ENCODE results near the gene NR6A1. TPM values are rescaled to one million over a fixed set of nuclear protein-coding genes. Genes with fewer than 3 reads are reported as not detected.

NR6A1 gene
- total and polyA plus RNA-seq, 2 of the 13 experiments (the other 11 are each of a cell fraction or from before 2014, with no cell fraction given), result 28.1 to 31.5 TPM

GRCh38 chr9:124567362-124567761 is 203.7 kb downstream of the NR6A1 start (continued):
- TF ChIP-seq, protein P1, sequence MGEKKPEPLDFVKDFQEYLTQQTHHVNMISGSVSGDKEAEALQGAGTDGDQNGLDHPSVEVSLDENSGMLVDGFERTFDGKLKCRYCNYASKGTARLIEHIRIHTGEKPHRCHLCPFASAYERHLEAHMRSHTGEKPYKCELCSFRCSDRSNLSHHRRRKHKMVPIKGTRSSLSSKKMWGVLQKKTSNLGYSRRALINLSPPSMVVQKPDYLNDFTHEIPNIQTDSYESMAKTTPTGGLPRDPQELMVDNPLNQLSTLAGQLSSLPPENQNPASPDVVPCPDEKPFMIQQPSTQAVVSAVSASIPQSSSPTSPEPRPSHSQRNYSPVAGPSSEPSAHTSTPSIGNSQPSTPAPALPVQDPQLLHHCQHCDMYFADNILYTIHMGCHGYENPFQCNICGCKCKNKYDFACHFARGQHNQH (CRISPR knock-in tag; IDR thresholded peaks at IDR 0.05), result peak; percentile 34; the same call in 1 of the 2 replicates
- TF ChIP-seq FOXA3 (CRISPR knock-in tag; IDR thresholded peaks at IDR 0.05), result peak; percentile 54
- no peak for TF ChIP-seq DMTF1 (CRISPR knock-in tag; IDR thresholded peaks at IDR 0.05)
- TF ChIP-seq SOX5 (CRISPR knock-in tag; IDR thresholded peaks at IDR 0.05; ENCODE audit: borderline replicate concordance), result peak; percentile 94; the same call in 1 of the 2 replicates
- TF ChIP-seq ADNP (CRISPR knock-in tag; IDR thresholded peaks at IDR 0.05), result 0 out of 2 replicates have a peak, but pooled peaks have one; percentile 60
- TF ChIP-seq, protein P2, sequence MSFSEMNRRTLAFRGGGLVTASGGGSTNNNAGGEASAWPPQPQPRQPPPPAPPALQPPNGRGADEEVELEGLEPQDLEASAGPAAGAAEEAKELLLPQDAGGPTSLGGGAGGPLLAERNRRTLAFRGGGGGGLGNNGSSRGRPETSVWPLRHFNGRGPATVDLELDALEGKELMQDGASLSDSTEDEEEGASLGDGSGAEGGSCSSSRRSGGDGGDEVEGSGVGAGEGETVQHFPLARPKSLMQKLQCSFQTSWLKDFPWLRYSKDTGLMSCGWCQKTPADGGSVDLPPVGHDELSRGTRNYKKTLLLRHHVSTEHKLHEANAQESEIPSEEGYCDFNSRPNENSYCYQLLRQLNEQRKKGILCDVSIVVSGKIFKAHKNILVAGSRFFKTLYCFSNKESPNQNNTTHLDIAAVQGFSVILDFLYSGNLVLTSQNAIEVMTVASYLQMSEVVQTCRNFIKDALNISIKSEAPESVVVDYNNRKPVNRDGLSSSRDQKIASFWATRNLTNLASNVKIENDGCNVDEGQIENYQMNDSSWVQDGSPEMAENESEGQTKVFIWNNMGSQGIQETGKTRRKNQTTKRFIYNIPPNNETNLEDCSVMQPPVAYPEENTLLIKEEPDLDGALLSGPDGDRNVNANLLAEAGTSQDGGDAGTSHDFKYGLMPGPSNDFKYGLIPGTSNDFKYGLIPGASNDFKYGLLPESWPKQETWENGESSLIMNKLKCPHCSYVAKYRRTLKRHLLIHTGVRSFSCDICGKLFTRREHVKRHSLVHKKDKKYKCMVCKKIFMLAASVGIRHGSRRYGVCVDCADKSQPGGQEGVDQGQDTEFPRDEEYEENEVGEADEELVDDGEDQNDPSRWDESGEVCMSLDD (CRISPR knock-in tag; IDR thresholded peaks at IDR 0.05; ENCODE audit: borderline replicate concordance), result no peak
- peak; percentile 47; the same call in 1 of the 2 replicates for TF ChIP-seq BHLHE40 (IDR thresholded peaks at IDR 0.05; ENCODE audit: low read length)
- TF ChIP-seq, protein P3, sequence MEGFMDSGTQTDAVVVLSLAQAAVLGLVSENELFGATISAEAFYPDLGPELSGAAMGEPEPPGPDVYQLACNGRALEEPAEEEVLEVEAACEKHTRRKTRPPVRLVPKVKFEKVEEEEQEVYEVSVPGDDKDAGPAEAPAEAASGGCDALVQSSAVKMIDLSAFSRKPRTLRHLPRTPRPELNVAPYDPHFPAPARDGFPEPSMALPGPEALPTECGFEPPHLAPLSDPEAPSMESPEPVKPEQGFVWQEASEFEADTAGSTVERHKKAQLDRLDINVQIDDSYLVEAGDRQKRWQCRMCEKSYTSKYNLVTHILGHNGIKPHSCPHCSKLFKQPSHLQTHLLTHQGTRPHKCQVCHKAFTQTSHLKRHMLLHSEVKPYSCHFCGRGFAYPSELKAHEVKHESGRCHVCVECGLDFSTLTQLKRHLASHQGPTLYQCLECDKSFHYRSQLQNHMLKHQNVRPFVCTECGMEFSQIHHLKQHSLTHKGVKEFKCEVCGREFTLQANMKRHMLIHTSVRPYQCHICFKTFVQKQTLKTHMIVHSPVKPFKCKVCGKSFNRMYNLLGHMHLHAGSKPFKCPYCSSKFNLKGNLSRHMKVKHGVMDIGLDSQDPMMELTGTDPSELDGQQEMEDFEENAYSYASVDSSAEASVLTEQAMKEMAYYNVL (CRISPR knock-in tag; IDR thresholded peaks at IDR 0.05; ENCODE audit: borderline replicate concordance), result peak; percentile 51; the same call in 1 of the 2 replicates
- peak; percentile 49 for TF ChIP-seq ZMYM4 (CRISPR knock-in tag; IDR thresholded peaks at IDR 0.05)
- peak; percentile 73; the same call in 1 of the 2 replicates for TF ChIP-seq ZNF362 (CRISPR knock-in tag; IDR thresholded peaks at IDR 0.05; ENCODE audit: borderline replicate concordance)
- peak; percentile 69 for TF ChIP-seq SALL1 (CRISPR knock-in tag; IDR thresholded peaks at IDR 0.05)
- TF ChIP-seq FOXK1 (CRISPR knock-in tag; IDR thresholded peaks at IDR 0.05; ENCODE audit: borderline replicate concordance, low read depth), result no peak
- TF ChIP-seq FOXP1 (IDR thresholded peaks at IDR 0.05), result no peak
- TF ChIP-seq FOXP1 (CRISPR knock-in tag; IDR thresholded peaks at IDR 0.05), result peak; percentile 36; the same call in 1 of the 2 replicates
- TF ChIP-seq HMG20A (CRISPR knock-in tag; IDR thresholded peaks at IDR 0.05; ENCODE audit: borderline replicate concordance), result peak; percentile 47; the same call in 1 of the 2 replicates
- TF ChIP-seq SMAD3 (CRISPR knock-in tag; IDR thresholded peaks at IDR 0.05), result 0 out of 2 replicates have a peak, but pooled peaks have one; percentile 38
- peak; percentile 45; the same call in 1 of the 2 replicates for TF ChIP-seq EHMT2 (IDR thresholded peaks at IDR 0.05; ENCODE audit: borderline replicate concordance, low read depth, low read length)
- TF ChIP-seq EP300 (IDR thresholded peaks at IDR 0.05; ENCODE audit: low read depth in 2 of 2, low read length in 2 of 2), result no peak
- peak; percentile 25; the same call in 1 of the 2 replicates for TF ChIP-seq EP300 (CRISPR knock-in tag; IDR thresholded peaks at IDR 0.05; ENCODE audit: borderline replicate concordance)
- peak; percentile 47 for TF ChIP-seq ZGPAT (CRISPR knock-in tag; IDR thresholded peaks at IDR 0.05)
